Erythroblast (primary cell): ENCODE data around the gene NEDD4L.

Experiments used
- DNase-seq, 2 experiments: peaks; one replicate each; lab custom pipeline; 2025; lab: John Stamatoyannopoulos, UW
- GATA1 ChIP-seq: IDR thresholded peaks from 2 replicates; pipeline ENCODE4 v1.6.1; 2011; ENCODE audit warnings: low read depth, mild to moderate bottlenecking, control low read depth, low read length, moderate library complexity
- POLR2A ChIP-seq: IDR thresholded peaks from 2 replicates; pipeline ENCODE4 v1.6.1; 2011; ENCODE audit warnings: mild to moderate bottlenecking, low read length

The NEDD4L gene

GRCh38 chr18:58287353-58288274, 243.6 kb downstream of the NEDD4L start:
- no peak for TF ChIP-seq POLR2A
- TF ChIP-seq GATA1 = no peak
- DNase-seq = no peak

- DNase-seq = no peak
- TF ChIP-seq POLR2A = no peak
- no peak for TF ChIP-seq GATA1
Measured at GRCh38 chr18:58288921-58289797, 245.1 kb downstream of the NEDD4L start.

- no peak for DNase-seq
- TF ChIP-seq POLR2A (no peak), GATA1 (no peak)
Measured at GRCh38 chr18:58290116-58290695, 246.2 kb downstream of the NEDD4L start.

GRCh38 chr18:58291131-58291530, 247.1 kb downstream of the NEDD4L start:
- TF ChIP-seq POLR2A (no peak), GATA1 (no peak)
- DNase-seq = no peak

GRCh38 chr18:58292638-58293037, 248.6 kb downstream of the NEDD4L start:
- DNase-seq = no peak
- TF ChIP-seq POLR2A = no peak

- TF ChIP-seq POLR2A (no peak), GATA1 (no peak)
- DNase-seq = no peak
Measured at GRCh38 chr18:58297198-58297597, 253.2 kb downstream of the NEDD4L start.

- TF ChIP-seq POLR2A = no peak
- no peak for TF ChIP-seq GATA1
- no peak for DNase-seq
Measured at GRCh38 chr18:58298251-58299134, 254.5 kb downstream of the NEDD4L start.

GRCh38 chr18:58299135-58299473, 255.1 kb downstream of the NEDD4L start:
- no peak for DNase-seq
- TF ChIP-seq GATA1 = no peak
- TF ChIP-seq POLR2A = no peak

GRCh38 chr18:58299936-58300335, 255.9 kb downstream of the NEDD4L start:
- TF ChIP-seq GATA1 = no peak
- no peak for TF ChIP-seq POLR2A
- DNase-seq = no peak

- DNase-seq = no peak
- TF ChIP-seq GATA1 = no peak
Measured at GRCh38 chr18:58300867-58301266, 256.8 kb downstream of the NEDD4L start.

- DNase-seq = no peak
- TF ChIP-seq GATA1 (no peak), POLR2A (no peak)
Measured at GRCh38 chr18:58302811-58303210, 258.8 kb downstream of the NEDD4L start.

- TF ChIP-seq POLR2A = no peak
Measured at GRCh38 chr18:58303363-58303762, 259.3 kb downstream of the NEDD4L start.

GRCh38 chr18:58305792-58306191, 261.8 kb downstream of the NEDD4L start:
- DNase-seq = no peak

More at GRCh38 chr18:58303363-58303762, 259.3 kb downstream of the NEDD4L start:
- no peak for DNase-seq

More at GRCh38 chr18:58305792-58306191, 261.8 kb downstream of the NEDD4L start:
- TF ChIP-seq POLR2A (no peak), GATA1 (no peak)
